Psoas muscle (tissue), 8 donors: ENCODE measurements around the gene TMEM266. TPM values are rescaled to one million over a fixed set of nuclear protein-coding genes. Genes with fewer than 3 reads are reported as not detected.
A peak's percentile ranks its signal among the peaks of the same experiment; 100 is the strongest.

Source experiments
- ATAC-seq, 4 donors: fragments of 200-7000 bp; cut with Tn5 transposase; one replicate each; pipeline ENCODE4 v1.9.1; 2020; ENCODE audit warnings: moderate library complexity in 3 of 4, mild to moderate bottlenecking in 2 of 4
- DNase-seq, 2 donors: peaks; one replicate each; pipeline ENCODE4 v3.0.0-alpha.2; 2020
- H3K27ac ChIP-seq: fragments of 200-600 bp; one replicate; pipeline ENCODE4 v1.8.0; 2022
- H3K27me3 ChIP-seq, 3 donors: fragments of 200-600 bp in 1 of 3; one replicate each; pipeline versions ENCODE4 v1.6.1 to v1.8.0; 2013 to 2022; ENCODE audit warnings: low read length in 2 of 3, mild to moderate bottlenecking in 2 of 3, moderate library complexity in 1 of 3; ENCODE audit not compliant: insufficient read depth in 3 of 3
- H3K36me3 ChIP-seq, 2 donors: fragments of 200-600 bp in 1 of 2; one replicate each; pipeline versions ENCODE4 v1.6.1 to v1.8.0; 2013 to 2022; ENCODE audit warnings: low read depth in 1 of 2, mild to moderate bottlenecking in 1 of 2, moderate library complexity in 1 of 2; ENCODE audit not compliant: insufficient read depth in 1 of 2
- H3K4me1 ChIP-seq: fragments of 200-600 bp; one replicate; pipeline ENCODE4 v1.8.0; 2022
- H3K4me3 ChIP-seq: fragments of 200-600 bp; one replicate; pipeline ENCODE4 v1.8.0; 2022; ENCODE audit warnings: mild to moderate bottlenecking
- H3K9me3 ChIP-seq: fragments of 200-600 bp; one replicate; pipeline ENCODE4 v1.8.0; 2022
- CTCF ChIP-seq: fragments of 200-600 bp; IDR thresholded peaks from one replicate; pipeline ENCODE4 v1.8.0; 2022; ENCODE audit warnings: antibody characterized with exemption
- WGBS, 3 donors: extraction: QIAGEN DNeasy Blood & Tissue Kit; methylation state at CpG; one replicate each; pipeline versions ENCODE4 v1.1.6 to v1.1.7; 2013; 5-methylcytosine and 5-hydroxymethylcytosine counted together
- intact Hi-C, 2 donors: fragments of 100-400 bp; cut with DNase I; formaldehyde crosslinking; loops; one replicate each; pipeline versions ENCODE4 v1.11.0 to v1.14.2; 2022
- polyA plus RNA-seq, 3 donors: library from polyadenylated mRNA; stranded (reverse); fragments of 200-250 nt; gene quantifications; one replicate each; pipeline ENCODE4 v1.2.3, GENCODE V29; 2013
- total RNA-seq, 4 donors: library from RNA; stranded (reverse); fragmentation: NEBNext Ultra II Directional in 2 of 4; extraction: Animal tissue kit (Norgen Biotek cat#: 25700) in 2 of 4; gene quantifications; one replicate each; pipeline versions ENCODE4 v1.2.1 to v1.2.4, GENCODE V29; 2021 to 2023
- donor health status: healthy with polysubstance abuse.
- donor health status: DM: no; HTN: no; CAD: no; lungs with moderate emphysema.
- donor health status: Bipolar disorder and iron deficiency.
- donor health status: healthy.
- donor health status: DM: yes; HTN: yes; CAD: no.
- donor health status: DM: no; HTN: no; CAD: no.
- donor health status: DM: no; HTN: no; CAD: no.
- donor health status: DM: yes; HTN: yes; CAD: no.

TMEM266 gene
- total and polyA plus RNA-seq, 7 donors = 0.87 to 12.1 (median 5.6) TPM

- intact Hi-C loops = no loop called here
- Histone ChIP-seq H3K4me1 (peaks cover 5% of the 10 kb centered on the region), H3K4me3 (no peak overlapping the region), H3K27ac (no peak overlapping the region), H3K27me3 (no peaks in the 10 kb centered on the region), H3K9me3 (no peaks in the 10 kb centered on the region), H3K36me3 (peaks cover 0 to 63% of the 10 kb centered on the region in 2 donors)
- ATAC-seq = no peak
- DNase-seq = no peak
- 79 to 82% (median 81%) methylated on average over 3 of the region's 3 CpGs for WGBS, 3 donors
- TF ChIP-seq CTCF = no peak
Observed at GRCh38 chr15:76209942-76210341, 150.2 kb downstream of the TMEM266 start.

- no peak overlapping the region for H3K27ac ChIP-seq
- peak in 1 of 4 donors; percentile 30 for ATAC-seq
- peaks cover 0 to 59% of the 10 kb centered on the region in 2 donors for H3K36me3 ChIP-seq
Observed at GRCh38 chr15:76215634-76216033, 155.8 kb downstream of the TMEM266 start.

DNA sequence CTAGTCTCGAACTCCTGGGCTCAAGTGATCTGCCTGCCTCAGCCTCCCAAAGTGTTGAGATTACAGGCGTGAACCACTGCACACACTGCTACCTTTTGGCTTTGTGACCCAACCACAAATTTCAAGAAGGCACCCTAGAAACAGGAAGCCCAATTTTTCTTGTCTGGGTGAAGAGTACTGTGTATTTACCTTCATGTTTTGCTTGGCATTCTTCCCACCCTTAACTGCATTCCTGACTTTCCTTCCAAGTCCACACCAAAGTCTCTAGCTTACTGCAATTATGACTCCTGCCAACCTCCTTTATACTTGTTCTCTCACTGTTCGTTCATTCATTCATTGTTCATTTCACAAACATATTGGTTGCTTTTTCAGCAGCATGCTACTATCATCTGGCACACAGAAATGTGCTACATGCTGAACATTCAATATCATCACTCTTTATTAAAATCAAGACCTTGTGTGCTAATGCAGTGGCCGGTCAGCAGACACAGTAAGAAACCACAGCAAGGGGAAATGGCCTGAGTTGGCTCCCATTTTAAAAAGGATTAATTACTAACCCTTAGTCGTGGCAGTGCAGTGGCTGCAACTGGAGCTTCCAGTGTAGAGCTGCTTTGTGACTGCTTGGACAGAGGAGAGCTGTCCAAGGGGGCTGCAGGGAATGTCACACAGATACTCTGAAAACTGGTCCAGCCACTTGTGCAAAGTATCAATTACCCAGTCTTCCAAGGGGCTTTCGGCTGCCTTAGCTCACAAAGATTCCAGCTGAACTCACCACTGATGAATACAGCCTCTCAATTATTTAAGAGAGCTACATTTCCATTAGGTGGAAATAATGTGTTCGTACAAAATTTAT, 157.5 kb downstream of the TMEM266 start:
- H3K27me3 ChIP-seq = no peaks in the 10 kb centered on the region
- H3K9me3 ChIP-seq = no peaks in the 10 kb centered on the region
- intact Hi-C loops = no loop called here
- TF ChIP-seq CTCF = no peak
- no peak for DNase-seq
- H3K27ac ChIP-seq = no peak overlapping the region
- WGBS, 3 donors = 66 to 70% (median 66%) methylated on average over 7 of the region's 7 CpGs
- H3K4me3 ChIP-seq = no peak overlapping the region
- peaks cover 0 to 44% of the 10 kb centered on the region in 2 donors for H3K36me3 ChIP-seq
- H3K4me1 ChIP-seq = peaks cover 7% of the 10 kb centered on the region
- ATAC-seq = peak in 3 of 4 donors; percentile 47 to 52 (median 52)

More at GRCh38 chr15:76215634-76216033, 155.8 kb downstream of the TMEM266 start:
- peaks cover 7% of the 10 kb centered on the region for H3K4me1 ChIP-seq
- H3K4me3 ChIP-seq = no peak overlapping the region
- intact Hi-C loops = no loop called here
- TF ChIP-seq CTCF = no peak
- 82 to 91% (median 87%) methylated on average over 1 of the region's 1 CpG for WGBS, 3 donors
- no peaks in the 10 kb centered on the region for H3K9me3 ChIP-seq
- H3K27me3 ChIP-seq = no peaks in the 10 kb centered on the region
- DNase-seq = no peak

GRCh38 chr15:76217882-76218217, 158.1 kb downstream of the TMEM266 start:
- H3K4me3 ChIP-seq = no peak overlapping the region
- no peak for TF ChIP-seq CTCF
- 62 to 68% (median 63%) methylated on average over 5 of the region's 5 CpGs for WGBS, 3 donors
- DNase-seq (no peak), ATAC-seq (no peak)
- H3K27me3 ChIP-seq = no peaks in the 10 kb centered on the region
- intact Hi-C loops = no loop called here
- peaks cover 0 to 40% of the 10 kb centered on the region in 2 donors for H3K36me3 ChIP-seq
- H3K9me3 ChIP-seq = no peaks in the 10 kb centered on the region
- no peak overlapping the region for H3K27ac ChIP-seq
- peaks cover 7% of the 10 kb centered on the region for H3K4me1 ChIP-seq
